HepG2 (cell line): ENCODE data around the gene IRF2BPL. TPM values are rescaled to one million over a fixed set of nuclear protein-coding genes. Genes with fewer than 3 reads are reported as not detected.
A peak's percentile ranks its signal among the peaks of the same experiment; 100 is the strongest.

ENCODE experiments used
- ATF7 ChIP-seq, 2 experiments: fragments of 450-650 bp in 1 of 2; sonication (generic) in 1 of 2; formaldehyde crosslinking in 1 of 2; IDR thresholded peaks; 2 replicates each; pipeline versions ENCODE4 v1.4.0 to v1.6.1; 2016 to 2020; ENCODE audit warnings: antibody characterized with exemption in 1 of 2, mild to moderate bottlenecking in 1 of 2, missing genetic modification reagents in 1 of 2
- BHLHE40 ChIP-seq: IDR thresholded peaks from 2 replicates; pipeline ENCODE4 v1.6.1; 2011; ENCODE audit warnings: low read length, improper control_type of control experiment
- CCAR2 ChIP-seq: fragments of 200-400 bp; formaldehyde crosslinking; optimal IDR thresholded peaks from 2 replicates; pipeline ENCODE3; 2018; ENCODE audit warnings: low read depth, mild to moderate bottlenecking, low read length, moderate library complexity
- ESRRA ChIP-seq: sonication (generic); formaldehyde crosslinking; IDR thresholded peaks from 2 replicates; pipeline ENCODE4 v1.5.1; 2020; ENCODE audit warnings: mild to moderate bottlenecking, low read depth, missing genetic modification reagents
- FOSL1 ChIP-seq: sonication (generic); formaldehyde crosslinking; IDR thresholded peaks from 2 replicates; pipeline ENCODE4 v1.9.0; 2021; ENCODE audit warnings: missing genetic modification reagents, borderline replicate concordance
- FOSL2 ChIP-seq: sonication (generic); formaldehyde crosslinking; IDR thresholded peaks from 2 replicates; pipeline ENCODE4 v1.4.0; 2020; ENCODE audit warnings: missing genetic modification reagents
- GPN1 ChIP-seq: sonication (generic); formaldehyde crosslinking; IDR thresholded peaks from 2 replicates; pipeline ENCODE4 v1.5.1; 2020; ENCODE audit warnings: missing genetic modification reagents, borderline replicate concordance
- HHEX ChIP-seq: IDR thresholded peaks from 2 replicates; pipeline ENCODE4 v1.6.1; 2016; ENCODE audit warnings: control low read depth
- KDM2A ChIP-seq: sonication (generic); formaldehyde crosslinking; IDR thresholded peaks from 2 replicates; pipeline ENCODE4 v1.4.0; 2020; ENCODE audit warnings: low read depth, missing genetic modification reagents, borderline replicate concordance
- NR2F2 ChIP-seq: IDR thresholded peaks from 2 replicates; pipeline ENCODE4 v1.6.1; 2012; ENCODE audit warnings: low read depth, inconsistent platforms, borderline replicate concordance
- ZBTB1 ChIP-seq: sonication (generic); formaldehyde crosslinking; IDR thresholded peaks from 2 replicates; pipeline ENCODE4 v1.4.0; 2020; ENCODE audit warnings: missing genetic modification reagents, borderline replicate concordance
- ZBTB7B ChIP-seq: sonication (generic); formaldehyde crosslinking; IDR thresholded peaks from 2 replicates; pipeline ENCODE4 v1.4.0; 2020; ENCODE audit warnings: missing genetic modification reagents
- ZFP82 ChIP-seq: sonication (generic); formaldehyde crosslinking; IDR thresholded peaks from 2 replicates; pipeline ENCODE4 v1.5.1; 2020; ENCODE audit warnings: mild to moderate bottlenecking, missing genetic modification reagents, borderline replicate concordance
- ZFYVE20 ChIP-seq: sonication (generic); formaldehyde crosslinking; IDR thresholded peaks from 2 replicates; pipeline ENCODE4 v1.8.0; 2023; ENCODE audit warnings: low read depth, mild to moderate bottlenecking, moderate library complexity, missing genetic modification reagents, borderline replicate concordance
- ZNF432 ChIP-seq: sonication (generic); formaldehyde crosslinking; IDR thresholded peaks from 2 replicates; pipeline ENCODE4 v1.5.0; 2020; ENCODE audit warnings: missing genetic modification reagents, mild to moderate bottlenecking, borderline replicate concordance
- ZNF570 ChIP-seq: sonication (generic); formaldehyde crosslinking; IDR thresholded peaks from 2 replicates; pipeline ENCODE4 v1.4.0; 2020; ENCODE audit warnings: mild to moderate bottlenecking, missing genetic modification reagents, borderline replicate concordance
- polyA plus RNA-seq, 8 experiments: library from polyadenylated mRNA; depleted of rRNA in 3 of 8; stranded (reverse) in 7 of 8; unstranded in 1 of 8; fragments of >200 nt; fragmentation: Illumina TruSeq in 4 of 8; extraction: Trizol in 4 of 8; gene quantifications; 2 replicates each; pipeline versions ENCODE4 v1.2.1 to v1.2.3, GENCODE V29; 2011 to 2016; ENCODE audit warnings: low read depth in 4 of 8, missing spikeins in 1 of 8, mixed read lengths in 1 of 8; ENCODE audit not compliant: insufficient read depth in 1 of 8
- total RNA-seq, 5 experiments: library from RNA; depleted of rRNA; stranded (reverse); fragments of >200 nt; fragmentation: Illumina TruSeq; extraction: Trizol; gene quantifications; 2 replicates each; pipeline ENCODE4 v1.2.3, GENCODE V29; 2016; ENCODE audit warnings: low read depth in 1 of 5
- TF ChIP-seq, protein P1 (sequence below): sonication (generic); formaldehyde crosslinking; IDR thresholded peaks from 2 replicates; pipeline ENCODE4 v1.4.0; 2020; ENCODE audit warnings: missing genetic modification reagents
- TF ChIP-seq, protein P2 (sequence below), 2 experiments: sonication (generic) in 1 of 2; formaldehyde crosslinking in 1 of 2; IDR thresholded peaks; 2 replicates each; pipeline versions ENCODE4 v1.6.1 to v1.9.0; 2014 to 2022; ENCODE audit warnings: antibody characterized with exemption in 1 of 2, borderline replicate concordance in 1 of 2, inconsistent platforms in 1 of 2, low read depth in 1 of 2, missing genetic modification reagents in 1 of 2

IRF2BPL gene
- total and polyA plus RNA-seq, 2 of the 13 experiments (the other 11 are each of a cell fraction or from before 2014, with no cell fraction given), result 6.6 to 8.4 TPM

DNA sequence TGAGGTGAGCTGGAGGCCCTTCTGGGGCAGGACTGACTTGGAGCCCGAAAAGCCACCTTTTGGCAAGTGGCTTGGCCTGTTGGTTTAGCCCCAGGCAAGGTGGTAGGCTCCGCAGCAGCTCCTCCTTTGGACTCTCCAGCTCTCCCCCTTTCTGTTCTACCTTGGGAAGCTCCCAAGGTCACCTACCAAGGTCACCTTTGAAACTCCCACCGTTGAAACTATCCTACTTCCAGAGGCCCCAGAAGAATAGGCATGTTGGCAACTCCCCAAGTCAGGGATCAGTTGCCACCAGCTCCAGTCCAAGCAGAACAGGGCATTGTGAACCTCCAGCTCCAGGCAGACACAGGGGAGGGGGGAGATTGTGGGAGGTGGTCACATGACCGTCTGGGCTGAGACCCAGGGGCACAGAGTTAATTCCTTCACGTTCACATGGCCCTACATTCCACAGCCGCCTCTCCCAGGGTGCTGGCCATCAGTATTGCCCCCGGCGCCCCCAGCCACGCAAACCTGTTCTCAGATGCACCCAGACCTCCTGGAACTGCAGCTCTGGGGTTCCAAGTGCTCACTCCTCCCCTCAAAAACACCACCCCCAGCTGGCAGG, 14.4 kb downstream of the IRF2BPL start (continued):
- TF ChIP-seq ZFP82 (CRISPR knock-in tag) (no peak), FOSL2 (peak; percentile 10; the same call in 1 of the 2 replicates), ZBTB1 (CRISPR knock-in tag) (no peak), NR2F2 (no peak), ZFYVE20 (CRISPR knock-in tag) (no peak), BHLHE40 (no peak), KDM2A (CRISPR knock-in tag) (no peak), ZBTB7B (CRISPR knock-in tag) (peak; percentile 22; the same call in 1 of the 2 replicates), CCAR2 (no peak), HHEX (CRISPR knock-in tag) (no peak), GPN1 (no peak), ZNF570 (CRISPR knock-in tag) (no peak), FOSL1 (CRISPR knock-in tag) (no peak), ATF7 (IDR thresholded peaks at IDR 0.05) (no peak), ATF7 (CRISPR knock-in tag; IDR thresholded peaks at IDR 0.05) (no peak), ESRRA (CRISPR knock-in tag) (peak; percentile 72), ZNF432 (CRISPR knock-in tag) (no peak)
- TF ChIP-seq, protein P1, sequence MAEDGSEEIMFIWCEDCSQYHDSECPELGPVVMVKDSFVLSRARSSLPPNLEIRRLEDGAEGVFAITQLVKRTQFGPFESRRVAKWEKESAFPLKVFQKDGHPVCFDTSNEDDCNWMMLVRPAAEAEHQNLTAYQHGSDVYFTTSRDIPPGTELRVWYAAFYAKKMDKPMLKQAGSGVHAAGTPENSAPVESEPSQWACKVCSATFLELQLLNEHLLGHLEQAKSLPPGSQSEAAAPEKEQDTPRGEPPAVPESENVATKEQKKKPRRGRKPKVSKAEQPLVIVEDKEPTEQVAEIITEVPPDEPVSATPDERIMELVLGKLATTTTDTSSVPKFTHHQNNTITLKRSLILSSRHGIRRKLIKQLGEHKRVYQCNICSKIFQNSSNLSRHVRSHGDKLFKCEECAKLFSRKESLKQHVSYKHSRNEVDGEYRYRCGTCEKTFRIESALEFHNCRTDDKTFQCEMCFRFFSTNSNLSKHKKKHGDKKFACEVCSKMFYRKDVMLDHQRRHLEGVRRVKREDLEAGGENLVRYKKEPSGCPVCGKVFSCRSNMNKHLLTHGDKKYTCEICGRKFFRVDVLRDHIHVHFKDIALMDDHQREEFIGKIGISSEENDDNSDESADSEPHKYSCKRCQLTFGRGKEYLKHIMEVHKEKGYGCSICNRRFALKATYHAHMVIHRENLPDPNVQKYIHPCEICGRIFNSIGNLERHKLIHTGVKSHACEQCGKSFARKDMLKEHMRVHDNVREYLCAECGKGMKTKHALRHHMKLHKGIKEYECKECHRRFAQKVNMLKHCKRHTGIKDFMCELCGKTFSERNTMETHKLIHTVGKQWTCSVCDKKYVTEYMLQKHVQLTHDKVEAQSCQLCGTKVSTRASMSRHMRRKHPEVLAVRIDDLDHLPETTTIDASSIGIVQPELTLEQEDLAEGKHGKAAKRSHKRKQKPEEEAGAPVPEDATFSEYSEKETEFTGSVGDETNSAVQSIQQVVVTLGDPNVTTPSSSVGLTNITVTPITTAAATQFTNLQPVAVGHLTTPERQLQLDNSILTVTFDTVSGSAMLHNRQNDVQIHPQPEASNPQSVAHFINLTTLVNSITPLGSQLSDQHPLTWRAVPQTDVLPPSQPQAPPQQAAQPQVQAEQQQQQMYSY (CRISPR knock-in tag), result no peak
- TF ChIP-seq, protein P2, sequence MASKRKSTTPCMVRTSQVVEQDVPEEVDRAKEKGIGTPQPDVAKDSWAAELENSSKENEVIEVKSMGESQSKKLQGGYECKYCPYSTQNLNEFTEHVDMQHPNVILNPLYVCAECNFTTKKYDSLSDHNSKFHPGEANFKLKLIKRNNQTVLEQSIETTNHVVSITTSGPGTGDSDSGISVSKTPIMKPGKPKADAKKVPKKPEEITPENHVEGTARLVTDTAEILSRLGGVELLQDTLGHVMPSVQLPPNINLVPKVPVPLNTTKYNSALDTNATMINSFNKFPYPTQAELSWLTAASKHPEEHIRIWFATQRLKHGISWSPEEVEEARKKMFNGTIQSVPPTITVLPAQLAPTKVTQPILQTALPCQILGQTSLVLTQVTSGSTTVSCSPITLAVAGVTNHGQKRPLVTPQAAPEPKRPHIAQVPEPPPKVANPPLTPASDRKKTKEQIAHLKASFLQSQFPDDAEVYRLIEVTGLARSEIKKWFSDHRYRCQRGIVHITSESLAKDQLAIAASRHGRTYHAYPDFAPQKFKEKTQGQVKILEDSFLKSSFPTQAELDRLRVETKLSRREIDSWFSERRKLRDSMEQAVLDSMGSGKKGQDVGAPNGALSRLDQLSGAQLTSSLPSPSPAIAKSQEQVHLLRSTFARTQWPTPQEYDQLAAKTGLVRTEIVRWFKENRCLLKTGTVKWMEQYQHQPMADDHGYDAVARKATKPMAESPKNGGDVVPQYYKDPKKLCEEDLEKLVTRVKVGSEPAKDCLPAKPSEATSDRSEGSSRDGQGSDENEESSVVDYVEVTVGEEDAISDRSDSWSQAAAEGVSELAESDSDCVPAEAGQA (IDR thresholded peaks at IDR 0.05; ENCODE audit: low read depth), result no peak
- TF ChIP-seq, protein P2 (CRISPR knock-in tag; IDR thresholded peaks at IDR 0.05; ENCODE audit: borderline replicate concordance), result no peak
